Ascending aorta (tissue), 2 donors: Measurements from ENCODE around the gene MED9. TPM values are rescaled to one million over a fixed set of nuclear protein-coding genes. Genes with fewer than 3 reads are reported as not detected.

Source experiments
- DNase-seq, 2 donors: peaks; one replicate each; pipeline ENCODE4 v3.0.0-alpha.2; 2019; ENCODE audit warnings: low spot score in 2 of 2
- H3K27ac ChIP-seq, 2 donors: fragments of 200-600 bp; sonication (generic); one replicate each; pipeline ENCODE4 v1.5.1; 2016 to 2017; ENCODE audit warnings: mild to moderate bottlenecking in 1 of 2
- H3K27me3 ChIP-seq: fragments of 200-600 bp; sonication (generic); one replicate; pipeline ENCODE4 v1.5.1; 2017
- H3K36me3 ChIP-seq, 2 donors: fragments of 200-600 bp; sonication (generic); one replicate each; pipeline ENCODE4 v1.5.1; 2016
- H3K4me1 ChIP-seq, 2 donors: fragments of 200-600 bp; sonication (generic); one replicate each; pipeline ENCODE4 v1.5.1; 2016 to 2017; ENCODE audit warnings: mild to moderate bottlenecking in 1 of 2
- H3K4me3 ChIP-seq, 2 donors: fragments of 200-600 bp; sonication (generic); one replicate each; pipeline ENCODE4 v1.5.1; 2016 to 2017; ENCODE audit warnings: mild to moderate bottlenecking in 1 of 2
- H3K9me3 ChIP-seq, 2 donors: fragments of 200-600 bp; sonication (generic); one replicate each; pipeline ENCODE4 v1.5.1; 2016
- intact Hi-C: fragments of 100-400 bp; cut with DNase I; formaldehyde crosslinking; loops from one replicate; pipeline ENCODE4 v1.15.1; 2023
- total RNA-seq: library from RNA; depleted of rRNA; stranded (reverse); fragments of >200 nt; gene quantifications from one replicate; pipeline ENCODE4 v1.1.0, GENCODE V29; 2016
- TF ChIP-seq, protein P1 (sequence below), 3 experiments: fragments of 200-600 bp in 2 of 3; fragments of 450-650 bp in 1 of 3; sonication (generic) in 2 of 3; IDR thresholded peaks; one replicate each; pipeline ENCODE4 v1.5.1; 2016 to 2019; ENCODE audit warnings: antibody characterized with exemption in 3 of 3, mild to moderate bottlenecking in 1 of 3, moderate library complexity in 1 of 3

MED9 gene
- total RNA-seq, 1 donor from 2014 or later = 16.9 TPM

DNA sequence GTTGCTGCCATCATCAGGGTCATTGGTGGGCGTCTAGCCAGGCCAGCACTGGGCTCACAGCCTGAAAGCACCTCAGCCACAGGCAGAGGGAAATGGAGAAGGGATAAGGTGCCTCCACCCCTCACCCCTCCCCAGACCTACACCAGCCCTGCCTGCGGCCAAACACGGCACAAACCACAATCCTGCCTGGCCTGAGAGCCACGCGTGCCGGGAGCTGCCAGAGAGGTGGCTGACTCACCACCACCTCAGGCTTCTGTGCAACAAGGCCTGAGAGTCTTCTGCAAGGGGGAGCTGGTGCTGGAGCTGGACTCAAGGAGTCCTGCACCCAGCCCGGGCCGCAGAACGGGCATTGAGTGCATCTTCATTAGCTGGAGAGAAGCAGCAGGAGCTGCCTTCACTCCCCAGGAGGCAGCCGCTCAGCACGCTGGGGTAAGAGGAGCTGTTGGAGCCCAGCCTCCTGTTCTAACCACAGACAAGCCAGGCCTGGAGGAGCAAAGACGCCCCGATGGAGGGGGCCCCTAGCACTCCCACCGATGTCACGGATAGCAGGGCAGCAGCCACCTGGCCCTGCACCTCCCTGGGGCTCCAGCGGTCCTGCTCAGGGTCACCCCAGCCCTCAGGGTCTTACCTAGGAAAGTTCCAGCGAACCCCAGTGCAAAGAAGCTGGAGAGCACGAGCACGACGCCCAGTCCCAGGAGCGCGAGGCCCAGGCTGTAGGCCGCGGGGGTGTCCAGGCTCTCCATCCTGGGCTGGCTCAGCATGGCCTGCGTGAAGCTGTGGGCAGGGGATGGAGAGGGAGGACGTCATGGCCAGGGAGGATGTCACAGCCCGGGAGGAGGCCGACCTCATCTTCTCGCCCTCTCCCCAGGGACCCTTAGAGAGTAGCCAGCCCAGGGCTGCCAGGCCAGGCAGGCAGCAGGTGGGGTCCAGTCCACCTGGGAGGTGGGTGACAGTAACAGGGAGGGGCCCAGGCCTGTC lies 35.4 kb downstream of the MED9 start:
- DNase-seq = no peak
- intact Hi-C loops = no loop called here
- TF ChIP-seq, protein P1, sequence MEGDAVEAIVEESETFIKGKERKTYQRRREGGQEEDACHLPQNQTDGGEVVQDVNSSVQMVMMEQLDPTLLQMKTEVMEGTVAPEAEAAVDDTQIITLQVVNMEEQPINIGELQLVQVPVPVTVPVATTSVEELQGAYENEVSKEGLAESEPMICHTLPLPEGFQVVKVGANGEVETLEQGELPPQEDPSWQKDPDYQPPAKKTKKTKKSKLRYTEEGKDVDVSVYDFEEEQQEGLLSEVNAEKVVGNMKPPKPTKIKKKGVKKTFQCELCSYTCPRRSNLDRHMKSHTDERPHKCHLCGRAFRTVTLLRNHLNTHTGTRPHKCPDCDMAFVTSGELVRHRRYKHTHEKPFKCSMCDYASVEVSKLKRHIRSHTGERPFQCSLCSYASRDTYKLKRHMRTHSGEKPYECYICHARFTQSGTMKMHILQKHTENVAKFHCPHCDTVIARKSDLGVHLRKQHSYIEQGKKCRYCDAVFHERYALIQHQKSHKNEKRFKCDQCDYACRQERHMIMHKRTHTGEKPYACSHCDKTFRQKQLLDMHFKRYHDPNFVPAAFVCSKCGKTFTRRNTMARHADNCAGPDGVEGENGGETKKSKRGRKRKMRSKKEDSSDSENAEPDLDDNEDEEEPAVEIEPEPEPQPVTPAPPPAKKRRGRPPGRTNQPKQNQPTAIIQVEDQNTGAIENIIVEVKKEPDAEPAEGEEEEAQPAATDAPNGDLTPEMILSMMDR (IDR thresholded peaks at IDR 0.05) = no peak

DNA sequence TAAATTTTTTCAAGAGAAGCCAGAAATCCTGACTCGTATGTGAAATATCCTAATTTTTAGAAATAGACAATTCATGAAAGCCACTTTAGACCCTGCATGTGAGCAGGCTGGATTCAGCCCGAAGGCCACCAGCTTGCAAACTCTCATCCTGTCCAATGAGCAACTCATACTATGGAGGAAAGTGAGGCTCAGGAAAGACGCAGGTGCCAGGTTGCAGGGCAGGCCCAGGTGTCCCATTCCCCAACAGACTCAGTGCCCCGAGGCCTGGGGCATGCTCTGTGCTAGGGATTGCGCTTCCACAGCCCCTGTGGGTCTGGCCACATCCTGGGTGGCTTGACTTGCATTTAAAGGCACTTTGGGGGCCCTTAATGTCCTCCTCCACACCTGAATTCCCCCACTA lies 36.1 kb downstream of the MED9 start:
- no peaks in the 10 kb centered on the region for H3K9me3 ChIP-seq
- intact Hi-C loops = no loop called here
- H3K4me3 ChIP-seq = no peak overlapping the region
- TF ChIP-seq, protein P1 (IDR thresholded peaks at IDR 0.05) = no peak
- peaks cover 0 to 9% of the 10 kb centered on the region in 2 donors for H3K4me1 ChIP-seq
- H3K27ac ChIP-seq = no peak overlapping the region
- no peaks in the 10 kb centered on the region for H3K36me3 ChIP-seq
- no peak for DNase-seq
- no peaks in the 10 kb centered on the region for H3K27me3 ChIP-seq

More for the DNA sequence above, 35.4 kb downstream of the MED9 start:
- H3K9me3 ChIP-seq = no peaks in the 10 kb centered on the region
- no peaks in the 10 kb centered on the region for H3K27me3 ChIP-seq
- no peak overlapping the region for H3K27ac ChIP-seq
- H3K4me1 ChIP-seq = peaks cover 0 to 9% of the 10 kb centered on the region in 2 donors
- H3K4me3 ChIP-seq = no peak overlapping the region
- H3K36me3 ChIP-seq = no peaks in the 10 kb centered on the region

DNA sequence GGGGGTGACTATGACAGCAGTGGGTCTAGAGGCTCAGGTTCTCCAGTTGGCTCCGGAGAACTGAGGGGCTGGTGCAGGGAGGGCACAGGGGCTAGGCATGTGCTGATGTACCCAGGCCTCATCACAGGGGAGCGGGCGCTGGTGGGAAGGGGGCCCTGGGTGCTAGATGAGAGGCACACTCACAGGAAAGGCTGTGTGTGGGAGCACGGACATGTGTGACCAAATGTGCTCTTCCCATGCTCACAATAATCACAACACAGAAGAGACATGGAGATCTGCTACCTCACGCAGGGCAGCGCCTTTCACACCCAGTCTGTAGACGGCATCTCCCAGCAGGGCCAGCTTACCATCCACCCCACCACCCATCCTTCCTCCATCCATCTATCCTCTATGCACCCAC lies 36.8 kb downstream of the MED9 start:
- Histone ChIP-seq H3K4me3 (no peak overlapping the region), H3K9me3 (no peaks in the 10 kb centered on the region), H3K27ac (no peak overlapping the region), H3K4me1 (peaks cover 0 to 9% of the 10 kb centered on the region in 2 donors), H3K27me3 (no peaks in the 10 kb centered on the region), H3K36me3 (no peaks in the 10 kb centered on the region)
- TF ChIP-seq, protein P1 (IDR thresholded peaks at IDR 0.05) = no peak
- DNase-seq = no peak
- intact Hi-C loops = no loop called here

DNA sequence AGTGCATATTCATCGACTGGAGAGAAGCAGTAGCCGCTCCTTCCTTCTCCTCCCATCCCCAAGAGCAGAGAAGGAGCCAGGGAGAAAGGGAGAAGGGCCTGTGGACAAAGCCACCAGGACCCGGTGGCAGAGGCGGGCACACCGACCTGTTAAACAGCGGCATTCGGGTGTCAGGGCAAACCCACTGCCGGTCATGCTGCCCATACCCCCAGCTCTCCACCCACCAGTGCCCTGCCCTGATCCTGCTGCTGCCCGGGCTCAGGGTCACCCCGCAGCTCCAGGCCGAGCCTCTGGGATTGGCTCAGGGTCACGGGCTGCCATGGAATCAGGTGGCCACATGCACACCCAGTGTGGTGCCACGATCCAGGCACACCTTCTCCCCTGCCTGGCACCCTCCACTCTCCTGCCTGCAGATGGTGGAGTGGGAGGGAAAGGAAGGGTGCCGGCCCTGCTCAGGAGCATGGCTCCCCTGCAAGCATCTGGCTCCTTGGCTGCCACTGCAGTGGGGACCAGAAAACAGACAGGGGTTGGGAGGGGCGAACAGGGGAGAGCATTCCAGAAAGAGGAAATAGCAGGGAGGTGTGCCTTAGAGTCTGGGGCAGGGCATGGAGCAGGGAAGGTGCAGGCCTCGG lies 37.7 kb downstream of the MED9 start:
- Histone ChIP-seq H3K27ac (no peak overlapping the region), H3K4me1 (peaks cover 0 to 9% of the 10 kb centered on the region in 2 donors), H3K9me3 (no peaks in the 10 kb centered on the region), H3K27me3 (no peaks in the 10 kb centered on the region), H3K4me3 (no peak overlapping the region), H3K36me3 (no peaks in the 10 kb centered on the region)
- no peak for DNase-seq
- TF ChIP-seq, protein P1 (IDR thresholded peaks at IDR 0.05) = no peak
- intact Hi-C loops = no loop called here

DNA sequence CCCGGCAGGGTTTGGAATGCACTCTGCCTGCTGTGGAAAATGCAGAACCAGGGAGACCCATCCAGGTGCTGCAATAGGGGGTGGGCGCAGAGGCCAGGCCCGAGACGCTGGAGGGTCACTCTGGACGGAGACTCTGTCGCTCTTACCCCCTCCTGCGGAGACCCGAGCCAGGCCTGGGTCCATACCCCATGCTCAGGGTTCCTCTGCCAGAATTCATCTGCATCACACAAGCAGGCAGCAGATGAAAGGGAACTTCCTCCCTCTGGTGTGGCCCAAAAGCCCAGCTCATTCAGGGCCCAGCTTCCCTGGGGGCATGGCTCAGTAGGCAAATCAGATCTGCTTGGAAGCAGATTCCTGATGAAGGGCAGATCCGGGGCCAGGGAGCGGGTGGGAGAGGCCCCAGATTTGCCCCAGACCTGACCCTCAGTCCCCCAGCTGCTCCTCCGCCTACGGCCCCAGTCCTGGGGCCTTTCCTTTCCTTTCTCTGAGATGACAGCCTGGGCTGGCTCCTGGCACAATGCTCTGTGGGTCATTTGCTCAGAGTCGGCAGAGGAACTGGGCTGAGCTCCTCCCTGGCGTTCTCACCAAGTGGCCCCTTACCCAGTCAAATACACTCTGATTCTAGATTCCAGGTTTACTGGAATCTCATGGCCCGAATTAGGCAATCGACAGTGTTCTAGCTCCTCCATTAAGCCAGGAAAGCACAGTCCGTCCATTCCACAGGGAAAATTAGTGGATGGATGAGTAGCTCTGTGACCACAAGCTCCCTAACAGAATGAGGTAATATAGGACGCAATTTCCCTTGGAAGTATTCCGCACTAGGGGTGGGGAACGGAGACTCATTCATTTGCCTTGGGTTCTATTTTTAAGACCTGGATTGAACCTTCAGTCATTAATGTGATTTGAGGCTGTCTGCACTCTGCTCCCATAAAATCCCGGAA lies 38.5 kb downstream of the MED9 start:
- TF ChIP-seq, protein P1 (IDR thresholded peaks at IDR 0.05) = no peak
- H3K4me3 ChIP-seq = no peak overlapping the region
- no peaks in the 10 kb centered on the region for H3K27me3 ChIP-seq
- no peak for DNase-seq
- H3K36me3 ChIP-seq = no peaks in the 10 kb centered on the region
- H3K27ac ChIP-seq = no peak overlapping the region
- H3K9me3 ChIP-seq = no peaks in the 10 kb centered on the region
- H3K4me1 ChIP-seq = peaks cover 0 to 9% of the 10 kb centered on the region in 2 donors
- intact Hi-C loops = no loop called here
